Ovary (tissue), 1 donor: ENCODE measurements around the gene CEP112.

ENCODE experiments used
- EP300 ChIP-seq: sonication (generic); formaldehyde crosslinking; IDR thresholded peaks from one replicate; pipeline ENCODE4 v1.6.1; 2017; ENCODE audit warnings: antibody characterized with exemption
- POLR2A ChIP-seq: fragments of 450-650 bp; IDR thresholded peaks from one replicate; pipeline ENCODE4 v1.6.1; 2017; ENCODE audit warnings: antibody characterized with exemption, mild to moderate bottlenecking, moderate library complexity

DNA sequence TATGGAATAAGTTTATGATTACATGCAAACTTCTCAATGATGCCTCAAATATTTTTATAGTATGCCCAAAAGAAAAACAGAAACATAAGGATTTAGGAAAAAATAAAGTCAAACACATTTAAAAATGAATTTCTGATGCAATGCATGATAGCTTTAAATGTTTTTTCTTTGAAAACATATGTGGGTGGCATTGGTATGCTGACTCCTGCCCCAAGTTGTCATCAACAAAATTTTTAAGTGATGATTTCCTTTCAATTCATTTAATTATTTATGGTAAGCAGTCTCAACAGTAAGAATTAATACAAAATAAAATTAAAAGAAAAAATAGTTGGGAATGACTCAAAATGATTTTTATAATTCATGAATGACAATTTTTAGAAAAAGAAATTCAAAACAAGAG lies 104.9 kb downstream of the CEP112 start:
- no peak for TF ChIP-seq EP300
- TF ChIP-seq POLR2A = no peak
